GM20431 (cell line): ENCODE data around the gene KCNG4.

ENCODE experiments used
- in situ Hi-C: fragments of 300-500 bp; cut with MseI, MboI; formaldehyde crosslinking; loops from one replicate; pipeline ENCODE4 v1.15.0; 2020; ENCODE audit warnings: low sequenced_read_pairs; ENCODE audit not compliant: unreplicated experiment

KCNG4 gene

GRCh38 chr16:84175350-84176081 lies 64.3 kb downstream of the KCNG4 start:
- in situ Hi-C loops: loop anchor here (25.0 kb wide), 1 partner anchor 213 kb away; the partner anchor contains the start of genes NECAB2 and OSGIN1

GRCh38 chr16:84174396-84174795 lies 65.4 kb downstream of the KCNG4 start:
- in situ Hi-C loops: no loop called here

GRCh38 chr16:84169765-84170310 lies 70.0 kb downstream of the KCNG4 start:
- in situ Hi-C loops: no loop called here
